CD4-positive, alpha-beta T cell (primary cell): ENCODE data around the gene MAST4. TPM values are rescaled to one million over a fixed set of nuclear protein-coding genes. Genes with fewer than 3 reads are reported as not detected.

Experiments used
- ATAC-seq: fragments of 200-7000 bp; cut with Tn5 transposase; one replicate; pipeline ENCODE4 v1.10.0; 2022; ENCODE audit warnings: mild to moderate bottlenecking; ENCODE audit not compliant: poor library complexity
- CTCF ChIA-PET: fragments of 350-600 bp; sonication (Branson Sonifier 250); formaldehyde crosslinking; loops from one replicate; lab custom pipeline; 2021; ENCODE audit warnings: antibody characterized with exemption, inconsistent platforms; lab: Charles Lee
- POLR2A ChIA-PET: fragments of 350-600 bp; sonication (Branson Sonifier 250); formaldehyde crosslinking; loops from one replicate; lab custom pipeline; 2021; ENCODE audit warnings: antibody characterized with exemption, inconsistent platforms; lab: Charles Lee
- DNase-seq, 14 experiments: peaks; one replicate each; pipeline ENCODE4 v3.0.0-alpha.2; 2013 to 2020; ENCODE audit warnings: mixed read lengths in 2 of 14
- H3K27ac ChIP-seq, 2 donors: one replicate each; pipeline versions ENCODE4 v1.5.1 to v1.7.0; 2013; ENCODE audit warnings: low read length in 2 of 2, low read depth in 1 of 2, mild to moderate bottlenecking in 1 of 2
- H3K27me3 ChIP-seq, 2 experiments: 1 replicate in 1 of 2; 2 replicates in 1 of 2; pipeline versions ENCODE4 v1.6.1 to v1.7.0; 2013; ENCODE audit warnings: low read length in 2 of 2, control low read depth in 1 of 2, mild to moderate bottlenecking in 1 of 2, moderate library complexity in 1 of 2; ENCODE audit not compliant: insufficient read depth in 2 of 2, control insufficient read depth in 1 of 2
- H3K36me3 ChIP-seq: one replicate; pipeline ENCODE4 v1.6.1; 2013; ENCODE audit warnings: low read length, control low read depth; ENCODE audit not compliant: insufficient read depth
- H3K4me1 ChIP-seq: one replicate; pipeline ENCODE4 v1.6.1; 2013; ENCODE audit warnings: low read length, control low read depth; ENCODE audit not compliant: insufficient read depth
- H3K4me3 ChIP-seq: one replicate; pipeline ENCODE4 v1.5.1; 2013; ENCODE audit warnings: mild to moderate bottlenecking, low read length, moderate library complexity
- H3K9me3 ChIP-seq, 2 experiments: 1 replicate in 1 of 2; 2 replicates in 1 of 2; pipeline versions ENCODE4 v1.6.1 to v1.7.0; 2013; ENCODE audit warnings: low read length in 2 of 2, mild to moderate bottlenecking in 2 of 2, control low read depth in 1 of 2, moderate library complexity in 1 of 2; ENCODE audit not compliant: control insufficient read depth in 1 of 2, insufficient read depth in 1 of 2
- H3K27ac Mint-ChIP-seq: one replicate; pipeline ENCODE4 v1.8.0; 2020; ENCODE audit warnings: mixed read lengths
- H3K27me3 Mint-ChIP-seq: one replicate; pipeline ENCODE4 v1.8.0; 2021; ENCODE audit warnings: mixed read lengths
- H3K36me3 Mint-ChIP-seq: one replicate; pipeline ENCODE4 v1.8.0; 2021; ENCODE audit warnings: low read depth, mixed read lengths
- H3K4me1 Mint-ChIP-seq: one replicate; pipeline ENCODE4 v1.8.0; 2021; ENCODE audit warnings: low read depth, mixed read lengths
- H3K4me3 Mint-ChIP-seq: one replicate; pipeline ENCODE4 v1.8.0; 2020; ENCODE audit warnings: mild to moderate bottlenecking, mixed read lengths
- H3K9me3 Mint-ChIP-seq: one replicate; pipeline ENCODE4 v1.8.0; 2020; ENCODE audit warnings: mixed read lengths
- CTCF ChIP-seq: fragments of 200-600 bp; IDR thresholded peaks from one replicate; pipeline ENCODE4 v1.8.0; 2022; ENCODE audit warnings: antibody characterized with exemption, mild to moderate bottlenecking
- intact Hi-C, 2 experiments: fragments of 100-400 bp; cut with DNase I in 1 of 2; cut with micrococcal nuclease in 1 of 2; formaldehyde crosslinking; loops; one replicate each; pipeline versions ENCODE4 v1.15.1 to v1.9.0; 2023 to 2025; cut with DNase I, micrococcal nuclease
- total RNA-seq, 174 experiments: library from RNA in 2 of 174; stranded (reverse) in 2 of 174; gene quantifications; one replicate each; pipeline ENCODE4 v1.2.3 and lab custom pipeline; 2021 to 2026

Gene MAST4
- total RNA-seq, 2 experiments from 2014 or later: 21.3 to 21.6 TPM

DNA sequence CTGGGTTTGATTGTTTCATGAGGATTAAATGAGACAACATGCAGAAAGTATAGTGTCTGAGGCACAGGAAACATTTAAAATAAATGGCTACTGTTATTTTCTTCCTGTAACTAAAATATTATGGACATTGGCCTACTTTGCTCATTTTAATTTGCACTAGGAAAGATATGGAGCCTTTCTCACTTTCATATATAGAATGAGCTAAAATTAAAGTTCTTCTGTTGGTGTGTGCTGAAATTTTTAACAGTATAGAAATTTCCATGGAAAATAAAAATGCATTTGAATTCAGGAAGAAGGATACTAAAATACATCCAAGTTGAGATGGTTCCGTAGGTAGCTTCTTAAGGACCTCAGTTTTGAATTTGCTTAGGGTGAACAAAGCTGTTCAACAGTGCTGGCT is 131.9 kb downstream of the MAST4 start:
- Histone ChIP-seq H3K9me3 (no peaks in the 10 kb centered on the region), H3K4me3 (no peak overlapping the region), H3K27me3 (no peaks in the 10 kb centered on the region), H3K27ac (no peak overlapping the region), H3K36me3 (no peaks in the 10 kb centered on the region), H3K4me1 (no peaks in the 10 kb centered on the region)
- no peak for ATAC-seq
- ChIA-PET POLR2A (no interaction called here), CTCF (interaction anchor here (0.6 kb wide), 1 partner anchor 100 kb away, joined by 3 read pairs; no protein-coding TSS in a partner anchor)
- DNase-seq: no peak
- no peak for TF ChIP-seq CTCF
- no peaks in the 10 kb centered on the region for H3K9me3 Mint-ChIP-seq
- intact Hi-C loops: no loop called here
- H3K27me3 Mint-ChIP-seq: no peaks in the 10 kb centered on the region
- no peaks in the 10 kb centered on the region for H3K4me1 Mint-ChIP-seq
- H3K4me3 Mint-ChIP-seq: no peak overlapping the region
- no peak overlapping the region for H3K27ac Mint-ChIP-seq
- H3K36me3 Mint-ChIP-seq: no peaks in the 10 kb centered on the region

DNA sequence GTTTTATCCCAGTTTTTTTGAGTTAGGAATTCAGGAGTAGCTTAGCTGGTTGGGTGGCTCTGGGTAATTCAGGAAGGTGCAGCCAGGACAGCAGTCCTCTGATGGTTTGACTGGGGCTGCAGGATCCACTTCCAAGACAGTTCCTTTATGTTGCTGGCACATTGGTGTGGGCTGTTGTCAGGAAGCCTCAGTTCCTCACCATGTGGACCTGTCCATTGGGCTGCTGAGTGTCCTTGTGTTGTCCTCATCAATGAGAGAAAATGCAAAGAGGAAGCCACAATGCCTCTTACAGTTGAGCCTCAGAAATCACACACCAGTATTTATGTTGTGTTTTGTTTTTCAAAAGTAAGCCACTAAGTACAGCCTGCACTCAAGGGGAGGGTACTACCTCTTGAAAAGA is 140.9 kb downstream of the MAST4 start:
- Histone ChIP-seq H3K27me3 (no peaks in the 10 kb centered on the region), H3K4me1 (no peaks in the 10 kb centered on the region), H3K4me3 (no peak overlapping the region), H3K9me3 (no peaks in the 10 kb centered on the region), H3K27ac (no peak overlapping the region), H3K36me3 (no peaks in the 10 kb centered on the region)
- DNase-seq (no peak), ATAC-seq (no peak)
- intact Hi-C loops: no loop called here
- peaks cover 25% of the 10 kb centered on the region for H3K27me3 Mint-ChIP-seq
- ChIA-PET POLR2A (no interaction called here), CTCF (no interaction called here)
- no peak for TF ChIP-seq CTCF
- H3K36me3 Mint-ChIP-seq: no peaks in the 10 kb centered on the region
- no peak overlapping the region for H3K27ac Mint-ChIP-seq
- H3K4me1 Mint-ChIP-seq: no peaks in the 10 kb centered on the region
- no peak overlapping the region for H3K4me3 Mint-ChIP-seq
- no peaks in the 10 kb centered on the region for H3K9me3 Mint-ChIP-seq

DNA sequence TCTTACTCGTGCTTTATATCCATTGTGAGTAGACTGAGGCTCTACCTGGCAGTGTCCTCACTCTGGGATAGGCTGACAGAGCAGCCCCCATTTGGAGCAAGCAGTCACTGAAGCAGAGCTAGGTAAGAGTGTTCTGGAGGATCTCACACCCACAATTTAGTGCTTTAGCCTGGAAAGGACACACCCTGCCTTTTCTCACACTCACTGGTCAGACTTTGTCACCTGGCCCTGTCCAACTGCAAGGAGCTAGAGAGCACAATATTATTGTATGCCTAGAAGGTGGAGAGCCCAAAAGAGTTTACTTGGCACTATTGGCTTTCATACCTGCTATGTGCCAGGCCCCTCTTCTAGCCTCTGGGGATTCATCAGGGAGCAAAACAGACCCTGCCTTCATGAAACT is 141.9 kb downstream of the MAST4 start:
- CTCF ChIA-PET: no interaction called here
- H3K9me3 ChIP-seq: no peaks in the 10 kb centered on the region
- Mint-ChIP-seq H3K27me3 (peaks cover 30% of the 10 kb centered on the region), H3K27ac (no peak overlapping the region), H3K9me3 (no peaks in the 10 kb centered on the region), H3K4me1 (peaks cover 7% of the 10 kb centered on the region), H3K36me3 (no peaks in the 10 kb centered on the region), H3K4me3 (no peak overlapping the region)
- no peak for TF ChIP-seq CTCF
- H3K27me3 ChIP-seq: no peaks in the 10 kb centered on the region
- no peak overlapping the region for H3K4me3 ChIP-seq
- H3K4me1 ChIP-seq: no peaks in the 10 kb centered on the region
- H3K27ac ChIP-seq: no peak overlapping the region
- POLR2A ChIA-PET: no interaction called here
- intact Hi-C loops: no loop called here
- DNase-seq (no peak), ATAC-seq (no peak)
- no peaks in the 10 kb centered on the region for H3K36me3 ChIP-seq
